Left lung (tissue), 10 donors: ENCODE measurements around the gene DTX3. TPM values are rescaled to one million over a fixed set of nuclear protein-coding genes. Genes with fewer than 3 reads are reported as not detected.

Source experiments
- ATAC-seq: fragments of 200-7000 bp; cut with Tn5 transposase; one replicate; pipeline ENCODE4 v1.9.1; 2020; ENCODE audit warnings: moderate library complexity
- DNase-seq, 4 donors: peaks; one replicate each; pipeline ENCODE4 v3.0.0-alpha.2; 2013 to 2020
- H3K27ac ChIP-seq, 2 donors: fragments of 200-600 bp; sonication (generic) in 1 of 2; one replicate each; pipeline versions ENCODE4 v1.5.0 to v1.8.0; 2020 to 2021
- H3K27me3 ChIP-seq, 2 donors: fragments of 200-600 bp; sonication (generic) in 1 of 2; one replicate each; pipeline versions ENCODE4 v1.5.0 to v1.8.0; 2020 to 2021
- H3K36me3 ChIP-seq, 2 donors: fragments of 200-600 bp; sonication (generic) in 1 of 2; one replicate each; pipeline versions ENCODE4 v1.5.0 to v1.8.0; 2020 to 2021
- H3K4me1 ChIP-seq, 2 donors: fragments of 200-600 bp; one replicate each; pipeline ENCODE4 v1.8.0; 2021
- H3K4me3 ChIP-seq, 2 donors: fragments of 200-600 bp; sonication (generic) in 1 of 2; one replicate each; pipeline versions ENCODE4 v1.5.0 to v1.8.0; 2020 to 2021; ENCODE audit warnings: mild to moderate bottlenecking in 1 of 2
- H3K9me3 ChIP-seq, 2 donors: fragments of 200-600 bp; sonication (generic) in 1 of 2; one replicate each; pipeline versions ENCODE4 v1.5.0 to v1.8.0; 2020 to 2021
- CTCF ChIP-seq, 2 donors: fragments of 200-600 bp; sonication (generic) in 1 of 2; IDR thresholded peaks; one replicate each; pipeline versions ENCODE4 v1.5.0 to v1.8.0; 2021; ENCODE audit warnings: antibody characterized with exemption in 2 of 2
- intact Hi-C, 2 donors: fragments of 100-400 bp; cut with DNase I; formaldehyde crosslinking; loops; one replicate each; pipeline versions ENCODE4 v1.11.2 to v1.14.2; 2022
- polyA plus RNA-seq, 6 donors: library from polyadenylated mRNA; unstranded; fragments of 120-200 nt; gene quantifications; one replicate each; pipeline ENCODE4 v1.2.1, GENCODE V29; 2013; ENCODE audit not compliant: insufficient read length in 6 of 6
- total RNA-seq, 2 donors: library from RNA; stranded (reverse); fragmentation: NEBNext Ultra II Directional; extraction: Animal tissue kit (Norgen Biotek cat#: 25700); gene quantifications; one replicate each; pipeline ENCODE4 v1.2.1, GENCODE V29; 2021
- donor health status: DM: no; HTN: yes; CAD: no.
- donor health status: DM: no; HTN: no; CAD: no.

The DTX3 gene
- total and polyA plus RNA-seq, 8 donors, result 20.1 to 64.8 (median 54.4) TPM

GRCh38 chr12:57577981-57578758 is 26.5 kb upstream of the DTX3 start:
- H3K4me3 ChIP-seq, result no peak overlapping the region
- H3K36me3 ChIP-seq, result no peaks in the 10 kb centered on the region
- DNase-seq (no peak), ATAC-seq (no peak)
- H3K27me3 ChIP-seq, result peaks cover 0 to 17% of the 10 kb centered on the region in 2 donors
- H3K4me1 ChIP-seq, result peaks cover 0 to 3% of the 10 kb centered on the region in 2 donors
- intact Hi-C loops, result no loop called here
- no peak overlapping the region for H3K27ac ChIP-seq
- no peak for TF ChIP-seq CTCF (IDR thresholded peaks at IDR 0.05)
- H3K9me3 ChIP-seq, result no peaks in the 10 kb centered on the region

DNA sequence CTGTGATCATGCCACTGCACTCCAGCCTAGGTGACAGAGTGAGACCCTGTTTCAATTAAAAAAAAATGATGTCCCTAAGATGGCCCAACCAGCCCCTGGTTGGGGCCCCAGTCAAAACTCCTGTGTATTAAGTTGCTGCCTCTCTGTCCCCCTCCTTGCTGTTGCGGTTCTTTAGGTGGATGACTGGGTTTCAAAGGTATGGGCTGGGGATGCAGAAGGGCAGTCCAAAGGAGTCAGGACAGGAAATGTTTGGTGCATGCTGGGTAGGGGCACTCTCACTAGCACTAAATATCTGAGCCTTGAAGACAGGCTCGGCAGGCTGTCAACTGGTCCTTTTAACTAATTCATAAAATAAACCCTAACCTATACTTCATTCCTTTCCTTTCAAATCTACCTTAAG is 25.6 kb upstream of the DTX3 start:
- TF ChIP-seq CTCF (IDR thresholded peaks at IDR 0.05), result no peak
- intact Hi-C loops, result no loop called here
- ATAC-seq (no peak), DNase-seq (no peak)
- Histone ChIP-seq H3K27me3 (peaks cover 0 to 18% of the 10 kb centered on the region in 2 donors), H3K27ac (no peak overlapping the region), H3K9me3 (no peaks in the 10 kb centered on the region), H3K4me1 (peaks cover 0 to 6% of the 10 kb centered on the region in 2 donors), H3K4me3 (no peak overlapping the region), H3K36me3 (no peaks in the 10 kb centered on the region)

DNA sequence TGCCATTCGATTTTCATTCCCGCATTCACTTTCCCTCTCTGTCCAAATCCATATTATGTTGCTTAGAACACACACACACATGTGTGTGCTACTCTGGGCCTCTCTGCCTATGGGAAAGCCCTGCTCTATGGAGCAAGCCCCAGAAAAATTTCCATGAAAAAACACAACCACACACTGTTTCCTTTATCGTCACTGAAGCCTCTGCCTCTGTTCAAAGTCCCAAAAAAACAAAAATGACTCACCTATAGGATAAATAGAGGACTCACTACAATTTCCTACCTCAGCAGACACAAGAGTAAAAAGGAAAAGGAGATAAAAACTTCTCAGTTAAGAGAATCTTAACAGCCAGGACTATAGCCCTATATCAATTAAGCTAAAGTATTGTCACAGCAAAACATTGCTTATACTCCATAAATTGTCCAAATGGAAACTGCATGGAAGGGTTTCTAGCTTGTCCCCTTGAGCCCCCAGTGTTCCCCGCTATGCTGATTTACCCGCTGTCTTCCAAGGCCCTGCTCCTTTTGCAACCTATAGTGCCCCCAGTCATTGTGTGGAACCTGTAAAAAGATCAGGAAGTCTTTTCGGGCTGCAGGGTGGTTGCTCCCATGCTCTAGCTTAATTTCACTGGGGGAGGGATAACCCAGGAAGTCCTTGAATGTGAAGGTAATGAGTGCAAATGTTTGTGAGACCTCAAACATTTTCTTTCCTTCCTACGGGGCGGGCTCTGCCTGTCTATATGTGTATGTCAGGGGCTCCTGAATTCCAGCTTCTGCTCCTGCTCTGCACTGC is 24.8 kb upstream of the DTX3 start:
- DNase-seq, result no peak
- no peak overlapping the region for H3K27ac ChIP-seq
- TF ChIP-seq CTCF (IDR thresholded peaks at IDR 0.05), result no peak
- ATAC-seq, result no peak
- no peaks in the 10 kb centered on the region for H3K36me3 ChIP-seq
- no peak overlapping the region for H3K4me3 ChIP-seq
- no peaks in the 10 kb centered on the region for H3K9me3 ChIP-seq
- intact Hi-C loops, result no loop called here
- peaks cover 0 to 18% of the 10 kb centered on the region in 2 donors for H3K27me3 ChIP-seq
- peaks cover 0 to 6% of the 10 kb centered on the region in 2 donors for H3K4me1 ChIP-seq

DNA sequence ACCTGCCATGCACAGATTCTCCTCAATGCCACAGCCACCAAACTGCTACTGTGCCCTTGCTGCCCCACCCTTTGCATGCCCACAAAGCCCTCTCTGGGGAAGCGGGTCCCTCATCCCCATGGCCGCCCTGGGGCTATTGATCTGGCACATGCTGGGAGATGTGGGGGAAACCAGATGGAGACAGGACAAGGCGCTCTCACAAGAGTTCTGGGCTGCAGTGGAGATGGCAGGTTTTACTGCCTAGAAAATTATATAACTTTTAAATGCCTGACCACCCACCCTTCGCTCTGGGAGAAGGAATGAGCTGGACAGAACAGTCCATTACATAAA is 24.2 kb upstream of the DTX3 start:
- no peaks in the 10 kb centered on the region for H3K36me3 ChIP-seq
- H3K27ac ChIP-seq, result no peak overlapping the region
- H3K9me3 ChIP-seq, result no peaks in the 10 kb centered on the region
- peaks cover 0 to 21% of the 10 kb centered on the region in 2 donors for H3K27me3 ChIP-seq
- intact Hi-C loops, result no loop called here
- DNase-seq (no peak), ATAC-seq (no peak)
- no peak for TF ChIP-seq CTCF (IDR thresholded peaks at IDR 0.05)
- peaks cover 0 to 6% of the 10 kb centered on the region in 2 donors for H3K4me1 ChIP-seq
- H3K4me3 ChIP-seq, result no peak overlapping the region

DNA sequence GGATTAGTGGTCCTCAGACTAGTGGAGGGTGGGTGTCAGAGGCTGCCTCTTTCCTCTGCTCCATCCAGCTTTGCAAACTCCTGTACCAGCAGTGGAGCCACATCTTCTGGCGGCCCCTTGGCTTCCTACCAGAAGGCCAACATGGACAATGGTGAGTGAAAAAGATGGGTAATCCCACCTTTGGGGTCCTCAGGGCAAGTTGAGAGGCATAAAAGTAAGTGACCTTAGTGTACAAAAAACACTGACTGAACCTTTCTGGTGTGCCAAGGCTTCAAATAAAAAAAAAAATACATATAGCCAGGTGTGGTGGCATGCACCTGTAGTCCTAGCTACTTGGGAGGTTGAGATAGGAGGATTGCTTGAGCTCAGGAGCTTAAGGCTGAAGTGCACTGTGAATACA is 22.8 kb upstream of the DTX3 start:
- no peak overlapping the region for H3K4me3 ChIP-seq
- no peak for TF ChIP-seq CTCF (IDR thresholded peaks at IDR 0.05)
- ATAC-seq, result no peak

More for the DNA sequence above, 22.8 kb upstream of the DTX3 start:
- H3K36me3 ChIP-seq, result no peaks in the 10 kb centered on the region
- no peaks in the 10 kb centered on the region for H3K9me3 ChIP-seq
- DNase-seq, result no peak
- intact Hi-C loops, result loop anchor here in 1 of 2 donors (2.0 kb wide), 1 partner anchor 41 kb away; no protein-coding TSS in a partner anchor
- peaks cover 0 to 6% of the 10 kb centered on the region in 2 donors for H3K4me1 ChIP-seq
- H3K27me3 ChIP-seq, result peaks cover 0 to 34% of the 10 kb centered on the region in 2 donors
- no peak overlapping the region for H3K27ac ChIP-seq
